GM18511 (cell line): Measurements from ENCODE around the gene SLC66A2.
"Not testable (repeated sequence)": the region's sequence is repeated elsewhere in the genome, so short reads cannot be mapped to it uniquely, and the experiment has no call there.

Source experiments
- ATAC-seq: cut with Tn5 transposase; IDR thresholded peaks from one replicate; pipeline ENCODE4 v1.9.1; 2021; ENCODE audit warnings: mild to moderate bottlenecking, moderate library complexity; ENCODE audit not compliant: unreplicated experiment

SLC66A2 gene

DNA sequence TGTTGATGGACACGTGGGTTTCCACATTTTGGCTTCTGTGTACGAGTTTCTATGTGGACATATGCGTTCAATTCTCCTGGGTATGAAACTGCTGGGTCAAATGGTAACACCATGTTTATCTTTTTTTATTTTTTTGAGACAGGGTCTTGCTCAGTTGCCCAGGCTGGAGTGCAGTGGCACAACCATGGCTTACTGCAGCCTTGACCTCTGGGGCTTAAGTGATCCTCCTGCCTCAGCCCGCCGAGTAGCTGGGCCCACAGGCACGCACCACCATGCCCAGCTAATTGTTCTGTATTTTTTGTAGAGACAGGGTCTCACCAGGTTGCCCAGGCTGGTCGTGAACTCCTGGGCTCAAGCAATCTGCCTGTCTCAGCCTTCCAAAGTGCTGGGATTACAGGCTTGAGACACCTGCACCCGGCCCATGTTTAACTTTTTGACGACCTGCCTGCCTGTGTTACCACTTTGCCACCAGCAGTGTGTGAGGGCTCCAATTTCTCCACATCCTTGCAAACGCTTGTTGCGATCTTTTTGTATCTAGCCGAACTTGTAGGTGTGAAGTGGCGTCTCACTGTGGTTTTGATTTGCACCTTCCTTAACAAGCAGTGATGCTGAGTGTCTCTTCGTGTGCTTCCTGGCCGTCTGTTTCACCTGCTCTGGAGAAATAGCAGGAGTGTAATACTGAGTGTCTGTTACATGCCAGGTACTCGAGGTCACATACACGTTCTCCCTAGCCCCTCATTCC is 19.9 kb upstream of the SLC66A2 start:
- no peak for ATAC-seq

DNA sequence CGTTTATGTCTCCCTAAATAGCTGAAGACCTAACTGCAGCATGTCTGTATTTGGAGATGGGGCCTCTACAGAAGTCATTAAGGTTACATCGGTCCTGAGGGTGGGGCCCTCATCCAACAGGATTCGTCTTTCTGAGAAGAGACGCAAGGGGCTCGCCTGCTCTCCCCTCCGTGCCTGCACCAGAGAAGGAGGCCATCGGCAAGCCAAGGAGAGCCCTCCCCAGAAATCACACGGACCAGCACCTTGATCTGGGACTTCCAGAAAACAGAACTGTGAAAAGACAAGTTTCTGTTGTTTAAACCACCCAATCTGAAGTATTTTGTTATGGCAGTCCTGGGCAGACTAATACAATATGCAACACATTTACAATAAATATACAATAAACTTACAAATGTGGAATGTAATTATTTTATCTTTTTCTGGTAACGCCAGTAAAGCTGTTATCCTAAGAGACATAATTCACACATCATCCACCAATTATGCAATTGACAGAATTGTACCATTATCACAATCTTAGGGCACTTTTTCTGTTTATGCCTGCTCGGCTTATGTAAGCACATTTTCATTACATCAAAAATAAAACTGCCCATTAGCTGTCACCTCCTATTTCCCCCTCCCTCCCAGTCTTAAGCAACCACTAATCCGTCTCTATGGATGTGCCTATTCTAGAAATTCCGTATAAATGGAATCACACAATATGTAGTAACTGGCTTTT is 19.1 kb upstream of the SLC66A2 start:
- no peak for ATAC-seq

DNA sequence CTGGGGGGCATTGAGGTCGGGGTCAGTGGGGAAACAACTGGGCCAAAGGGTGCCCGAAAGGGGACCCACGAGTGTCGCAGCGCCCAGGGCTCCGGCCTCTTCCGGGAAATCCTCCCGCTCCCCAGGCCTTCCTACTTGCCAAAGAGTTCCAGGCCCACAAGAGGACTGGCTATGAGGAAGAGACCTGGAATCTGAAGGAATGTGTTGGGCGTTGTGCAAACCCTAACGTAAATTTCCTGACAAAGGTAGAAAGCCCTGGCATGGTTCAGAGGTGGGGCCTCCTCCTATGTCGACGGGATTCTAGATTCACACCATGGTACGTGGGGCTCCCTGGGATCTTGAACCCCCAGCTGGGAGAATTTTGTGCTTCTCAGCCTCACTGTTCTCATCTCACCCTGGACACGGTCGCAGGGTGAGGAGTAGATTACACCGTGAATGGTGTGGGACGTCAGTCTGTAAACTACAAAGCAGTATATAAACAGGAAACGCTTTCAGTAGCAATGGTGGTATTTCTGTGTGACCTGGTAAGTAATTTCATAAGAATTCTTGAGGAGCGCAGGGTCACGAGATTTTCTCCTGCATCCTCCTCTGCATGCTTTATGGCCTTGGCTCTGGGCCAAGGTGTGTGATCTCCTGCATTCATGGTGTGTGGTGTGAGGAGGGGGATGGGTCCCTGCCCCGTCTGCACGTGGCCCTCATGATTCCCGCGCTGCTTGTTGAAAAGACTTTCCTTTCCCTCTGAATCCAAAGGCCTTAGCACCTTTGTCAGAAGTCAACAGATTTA is 13.9 kb upstream of the SLC66A2 start:
- ATAC-seq: no peak

DNA sequence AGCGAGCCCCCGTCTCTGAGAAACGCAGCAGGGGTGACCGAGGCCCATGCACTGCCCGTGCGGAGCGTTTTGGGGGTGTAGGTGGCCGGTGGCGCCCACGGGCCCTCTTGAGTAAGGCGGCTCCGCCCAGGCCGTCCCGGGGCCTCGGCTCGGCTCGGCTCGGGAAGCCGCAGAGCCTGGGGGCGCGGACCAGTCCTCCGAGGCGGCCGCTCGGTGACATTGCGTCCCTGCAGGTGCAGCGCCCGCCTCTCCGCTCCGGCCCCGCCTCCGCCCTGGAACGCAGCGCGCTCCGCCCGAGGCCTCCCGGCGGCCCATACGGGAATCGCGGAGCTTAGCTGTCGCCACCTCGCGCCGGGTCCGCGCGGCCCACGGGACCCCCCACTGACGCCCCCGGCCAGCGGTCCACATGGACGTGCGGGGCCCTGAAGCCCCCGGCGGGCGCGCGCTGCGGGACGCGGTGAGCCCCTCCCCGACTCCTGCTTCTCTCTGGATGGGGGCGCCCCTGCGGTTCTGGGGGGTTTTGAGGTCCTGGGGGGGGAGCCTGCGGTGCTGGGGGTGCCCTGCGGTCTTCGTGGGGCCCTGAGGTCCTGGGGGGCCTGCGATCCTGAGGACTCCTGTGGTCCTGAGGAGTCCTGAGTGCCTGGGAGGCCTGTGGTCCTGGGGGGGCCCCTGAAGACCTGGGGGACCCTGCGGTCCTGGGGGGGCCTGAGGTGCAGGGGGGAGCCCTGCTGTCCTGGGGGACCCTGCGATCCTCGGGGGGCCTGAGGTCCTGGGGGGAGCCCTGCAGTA is 13.1 kb upstream of the SLC66A2 start, which contains the start of gene HSBP1L1:
Gene HSBP1L1 (plus strand): TSS at position 314 of the 789 bp plus-strand sequence. CDS start 93 bp downstream, at position 407.
- peak; percentile 65 for ATAC-seq

DNA sequence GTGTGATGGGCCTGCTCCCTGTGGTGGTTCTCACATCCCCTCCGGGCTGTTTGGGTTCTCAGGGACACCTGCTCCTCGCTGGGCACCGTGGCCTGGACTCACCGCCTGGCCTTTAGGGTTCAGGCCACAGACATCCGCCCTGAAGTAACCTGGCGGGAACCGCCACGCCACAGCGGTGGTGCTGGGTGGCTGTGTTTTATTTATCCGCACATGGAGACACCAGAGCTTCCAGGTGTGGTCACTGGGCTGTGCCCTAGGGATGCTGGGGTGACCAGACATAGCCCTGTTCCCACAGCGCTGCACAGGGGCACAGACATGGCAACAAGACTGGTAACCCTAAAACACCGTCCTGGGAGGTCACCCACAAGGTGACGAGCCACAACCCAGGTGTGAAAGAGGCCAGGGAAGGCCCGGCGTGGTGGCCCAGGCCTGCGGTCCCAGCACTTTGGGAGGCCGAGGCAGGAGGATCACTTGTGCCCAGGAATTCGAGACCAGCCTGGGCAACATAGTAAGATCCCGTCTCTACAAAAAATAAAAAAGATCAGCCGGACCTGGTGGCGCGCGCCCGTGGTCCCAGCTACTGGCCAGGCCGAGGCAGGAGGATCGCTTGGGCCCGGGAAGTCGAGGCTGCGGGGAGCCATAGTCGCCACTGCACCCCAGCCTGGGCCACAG is 12.3 kb upstream of the SLC66A2 start:
- ATAC-seq: no peak

DNA sequence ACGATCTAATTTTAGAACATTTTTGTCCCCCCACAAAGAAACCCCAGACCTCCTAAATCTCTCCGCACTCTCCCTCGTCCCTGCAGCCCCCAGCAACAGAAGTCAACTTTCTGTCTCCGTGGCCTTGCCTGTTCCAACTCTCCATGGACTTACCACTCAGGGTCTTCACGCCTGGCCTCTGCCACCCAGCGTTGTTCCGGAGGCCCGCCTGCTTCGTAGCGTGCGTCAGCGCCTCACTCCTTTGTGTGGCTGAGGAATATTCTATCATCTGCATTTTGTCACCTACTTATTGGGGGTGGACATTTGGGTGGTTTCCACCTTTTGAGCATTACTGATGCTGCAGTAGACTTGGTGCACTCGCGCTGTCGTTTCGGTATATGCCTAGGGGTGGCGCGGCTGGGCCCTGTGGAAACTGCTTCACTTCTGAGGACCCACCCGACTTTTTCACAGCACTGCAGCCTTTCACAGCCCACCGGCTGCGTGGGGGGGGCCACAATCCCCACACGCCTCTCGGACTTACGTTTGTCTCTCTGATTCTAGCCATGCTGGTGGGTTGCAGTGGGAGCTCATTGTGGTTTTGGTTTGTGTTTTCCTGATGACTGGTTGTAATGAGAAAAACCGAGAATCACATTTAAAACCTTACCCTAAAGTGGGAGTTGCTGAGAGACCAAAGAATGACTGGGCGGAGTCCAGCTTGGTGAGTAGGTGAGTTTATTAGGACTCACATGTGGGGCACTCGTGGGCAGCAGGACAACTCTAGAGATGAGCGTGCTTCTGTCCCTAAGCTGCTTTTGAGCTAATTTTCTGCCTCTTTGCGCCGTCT is 11.6 kb upstream of the SLC66A2 start:
- ATAC-seq: peak; percentile 69

DNA sequence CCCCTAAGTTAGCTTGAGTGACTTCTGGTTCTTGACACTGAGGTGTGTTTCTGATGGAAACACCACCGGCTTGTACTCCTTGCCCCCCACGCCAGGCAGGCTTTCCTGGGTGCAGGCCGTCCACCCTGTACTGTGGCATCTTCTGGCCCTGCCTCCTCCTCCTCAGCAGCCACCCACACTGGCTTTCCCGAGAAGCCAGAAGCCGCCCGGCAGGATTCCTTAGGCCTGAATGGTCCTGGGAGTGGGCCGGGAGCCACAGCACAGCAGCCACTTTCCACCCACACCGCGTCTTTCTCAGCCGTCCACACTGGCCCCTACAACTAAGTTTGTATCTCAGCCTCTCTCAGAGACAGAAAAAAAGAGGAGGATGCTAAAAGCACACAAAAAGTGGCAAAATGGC is 10.9 kb upstream of the SLC66A2 start:
- no peak for ATAC-seq

DNA sequence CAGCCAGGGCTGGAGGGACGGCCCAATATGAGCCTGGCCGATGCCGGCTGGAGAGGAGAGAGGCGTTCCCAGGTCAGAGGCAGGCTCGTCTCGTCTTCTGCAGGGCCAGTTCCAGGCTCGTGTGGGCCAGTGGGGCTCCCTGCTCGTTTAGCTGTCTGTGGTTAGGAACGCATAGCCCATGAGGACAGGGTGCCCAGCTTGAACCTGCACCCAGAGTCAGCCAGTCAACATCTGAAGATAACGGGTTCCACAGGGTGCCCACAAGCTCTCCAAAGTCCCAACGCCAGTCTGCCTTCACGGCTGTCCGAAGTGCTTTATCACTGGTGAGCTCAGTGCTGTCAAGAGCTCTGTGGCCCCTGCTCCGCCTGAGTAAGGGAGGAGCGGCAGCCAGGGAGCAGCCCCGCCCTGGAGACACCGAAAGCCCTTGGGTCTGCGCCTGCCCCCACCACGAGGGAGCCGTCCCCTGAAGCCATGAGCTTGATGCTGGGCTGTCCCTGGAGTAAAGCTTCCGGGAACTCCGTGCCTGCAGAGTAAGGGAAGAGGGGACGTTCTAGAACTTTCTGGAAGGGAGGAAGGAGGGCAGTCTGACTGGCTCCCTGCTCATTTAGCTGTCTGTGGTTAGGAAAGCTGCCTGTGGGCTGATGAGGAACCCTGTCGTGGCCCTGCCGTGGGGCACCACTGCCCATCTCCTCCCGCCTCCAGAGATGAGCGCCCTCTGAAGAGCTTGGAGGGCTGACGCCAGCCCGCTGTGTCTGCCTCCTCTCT is 10.3 kb upstream of the SLC66A2 start:
- no peak for ATAC-seq

DNA sequence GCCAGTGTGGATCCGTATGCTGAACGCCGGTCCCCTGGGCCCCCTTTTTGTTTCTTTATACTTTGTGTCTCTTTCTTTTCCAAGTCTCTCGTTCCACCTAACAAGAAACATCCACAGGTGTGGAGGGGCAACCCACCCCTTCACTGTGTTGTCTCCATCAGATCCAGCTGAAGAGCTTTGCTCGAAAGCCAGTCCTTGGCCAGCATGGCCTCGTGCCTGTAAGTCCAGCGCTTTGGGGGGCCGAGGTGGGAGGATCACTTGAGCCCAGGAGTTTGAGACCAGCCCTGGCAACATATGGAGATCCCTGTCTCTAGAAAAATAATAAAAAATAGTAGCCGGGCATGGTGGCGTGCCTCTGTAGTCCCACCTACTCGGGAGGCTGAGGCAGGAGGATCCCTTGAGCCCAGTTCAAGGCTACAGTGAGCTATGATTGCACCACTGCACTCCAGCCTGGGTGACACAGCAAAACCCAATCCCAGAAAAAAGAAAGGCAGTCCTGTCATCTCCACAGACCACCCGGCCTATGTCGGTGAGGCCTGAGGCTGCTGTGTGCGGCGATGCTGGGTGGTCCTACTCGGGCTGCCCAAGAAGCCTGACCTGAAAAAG is 9.6 kb upstream of the SLC66A2 start:
- no peak for ATAC-seq

DNA sequence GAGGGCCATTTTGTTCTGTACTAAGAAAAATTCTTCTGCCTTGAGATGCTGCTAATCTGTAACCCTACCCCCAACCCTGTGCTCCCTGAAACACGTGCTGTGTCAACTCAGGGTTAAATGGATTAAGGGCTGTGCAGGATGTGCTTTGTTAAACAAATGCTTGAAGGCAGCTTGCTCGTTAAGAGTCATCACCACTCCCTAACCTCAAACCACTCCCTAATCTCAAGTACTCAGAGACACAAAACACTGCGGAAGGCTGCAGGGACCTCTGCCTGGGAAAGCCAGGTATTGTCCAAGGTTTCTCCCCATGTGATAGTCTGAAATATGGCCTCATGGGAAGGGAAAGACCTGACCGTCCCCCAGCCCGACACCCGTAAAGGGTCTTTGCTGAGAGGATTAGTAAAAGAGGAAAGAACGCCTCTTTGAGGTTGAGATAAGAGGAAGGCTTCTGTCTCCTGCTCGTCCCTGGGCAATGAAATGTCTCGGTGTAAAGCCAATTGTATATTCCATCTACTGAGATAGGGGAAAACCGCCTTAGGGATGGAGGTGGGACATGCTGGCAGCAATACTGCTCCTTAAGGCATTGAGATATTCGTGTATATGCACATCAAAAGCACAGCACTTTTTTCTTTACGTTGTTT is 8.8 kb upstream of the SLC66A2 start:
- ATAC-seq: not testable (repeated sequence)

DNA sequence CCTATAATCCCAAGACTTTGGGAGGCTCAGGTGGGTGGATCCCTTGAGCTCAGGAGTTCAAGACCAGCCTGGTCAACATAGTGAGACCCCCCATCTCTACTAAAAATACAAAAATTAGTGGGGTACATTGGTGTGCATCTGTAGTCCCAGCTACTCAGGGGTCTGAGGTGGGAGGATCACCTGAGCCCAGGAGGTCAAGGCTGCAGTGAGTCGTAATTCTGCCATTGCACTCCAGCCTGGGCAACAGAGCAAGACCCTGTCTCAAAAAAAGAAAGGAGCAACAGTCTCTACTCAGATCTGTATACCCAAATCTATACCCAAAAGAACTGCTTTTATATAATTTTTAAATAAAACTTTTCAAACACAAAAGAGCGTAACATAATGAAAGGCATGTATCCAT is 7.5 kb upstream of the SLC66A2 start:
- ATAC-seq: no peak

DNA sequence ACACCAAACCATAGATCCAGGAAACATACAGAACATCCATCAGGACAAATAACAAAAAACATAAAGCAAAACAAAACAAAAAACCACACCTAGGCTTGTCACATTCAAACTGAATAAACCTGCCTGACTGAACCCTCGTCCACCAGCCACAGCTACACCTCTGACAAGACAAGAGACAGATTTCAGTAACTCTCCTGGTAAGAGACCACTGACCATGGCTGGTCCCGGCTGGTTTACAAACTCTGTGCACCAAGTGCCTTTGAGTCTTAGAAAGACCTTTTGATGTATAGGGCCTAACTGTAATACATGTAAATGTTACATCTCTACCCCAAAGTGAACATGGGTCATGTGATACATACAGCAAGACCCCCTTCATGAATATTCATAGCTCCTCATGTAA is 4.8 kb upstream of the SLC66A2 start:
- ATAC-seq: no peak

DNA sequence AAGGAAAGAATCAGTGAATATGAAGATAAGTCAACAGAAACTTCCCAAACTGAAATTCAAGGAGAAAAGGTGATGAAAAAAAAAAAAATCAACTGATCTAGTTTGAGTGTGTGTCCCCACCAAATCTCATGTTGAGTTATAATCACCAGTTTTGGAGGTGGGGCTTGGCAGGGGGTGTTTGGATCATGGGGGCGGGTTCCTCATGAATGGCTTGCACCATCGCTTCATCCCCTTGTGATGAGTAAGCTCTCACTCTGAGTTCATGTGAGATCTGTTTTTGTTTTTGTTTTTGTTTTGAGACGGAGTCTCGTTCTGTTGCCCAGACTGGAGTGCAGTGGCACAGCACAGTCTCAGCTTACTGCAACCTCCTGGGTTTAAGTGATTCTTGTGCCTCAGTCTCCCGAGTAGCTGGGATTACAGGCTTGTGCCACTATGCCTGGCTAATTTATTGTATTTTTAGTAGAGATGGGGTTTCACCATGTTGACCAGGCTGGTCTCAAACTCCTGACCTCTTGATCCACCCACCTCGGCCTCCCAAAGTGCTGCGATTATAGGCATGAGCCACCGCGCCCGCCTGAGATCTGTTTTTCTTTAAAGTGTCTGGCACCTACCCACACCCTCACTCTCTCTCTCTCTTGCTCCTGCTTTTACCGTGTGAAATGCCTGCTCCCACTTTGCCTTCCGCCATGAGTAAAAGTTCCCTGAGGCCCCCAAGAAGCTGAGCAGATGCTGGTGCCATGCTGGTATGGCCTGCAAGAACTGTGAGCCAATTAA is 4.0 kb upstream of the SLC66A2 start:
- ATAC-seq: no peak

DNA sequence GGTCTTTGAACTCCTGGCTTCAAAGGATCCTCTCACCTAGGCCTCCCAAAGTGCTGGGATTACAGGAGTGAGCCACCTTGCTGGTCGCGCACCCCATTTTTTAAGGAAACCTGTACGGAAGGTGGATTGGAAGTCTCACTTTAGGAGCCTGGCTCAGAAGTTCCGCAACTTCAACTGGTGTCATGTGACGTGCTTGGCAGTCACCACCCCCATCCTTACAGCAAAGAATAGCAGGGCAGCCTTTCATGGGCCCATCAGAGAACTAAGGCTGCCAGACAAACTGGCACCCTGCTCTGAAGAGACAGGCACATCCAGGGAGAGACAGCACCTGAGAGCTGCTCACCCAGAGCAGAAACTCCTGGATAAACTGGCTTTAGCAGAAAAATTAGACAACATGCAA is 3.3 kb upstream of the SLC66A2 start:
- ATAC-seq: no peak

DNA sequence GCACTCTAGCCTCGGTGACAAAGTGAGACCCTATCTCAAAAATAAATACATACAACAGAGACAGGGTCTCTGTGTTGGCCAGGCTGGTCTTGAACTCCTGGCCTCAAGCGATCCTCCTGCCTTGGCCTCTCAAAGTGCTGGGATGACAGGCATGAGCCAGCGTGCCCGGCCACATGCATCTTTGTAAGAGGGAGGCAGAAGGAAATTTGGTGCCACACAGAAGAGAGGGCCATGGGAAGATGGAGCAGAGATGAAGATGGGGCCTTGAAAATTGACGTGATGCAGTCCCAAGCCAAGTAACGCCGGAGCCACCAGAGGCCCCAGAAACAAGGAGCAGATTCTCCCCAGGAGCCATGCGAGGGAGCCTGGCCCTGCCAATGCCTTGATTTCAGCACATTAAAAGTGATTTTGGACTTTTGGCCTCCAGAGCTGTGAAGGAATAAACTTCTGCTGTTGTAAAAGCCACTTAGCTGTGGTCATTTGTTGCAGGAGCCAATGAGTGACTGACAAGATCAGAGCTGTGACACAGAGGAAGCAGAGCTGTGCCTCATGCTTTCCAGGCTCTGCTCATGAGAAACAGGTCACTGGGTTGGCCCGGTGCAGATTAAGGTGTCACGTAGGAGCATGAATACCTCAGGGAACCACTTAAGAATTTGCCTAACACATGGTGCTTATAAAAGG is 2.7 kb upstream of the SLC66A2 start:
- ATAC-seq: no peak

DNA sequence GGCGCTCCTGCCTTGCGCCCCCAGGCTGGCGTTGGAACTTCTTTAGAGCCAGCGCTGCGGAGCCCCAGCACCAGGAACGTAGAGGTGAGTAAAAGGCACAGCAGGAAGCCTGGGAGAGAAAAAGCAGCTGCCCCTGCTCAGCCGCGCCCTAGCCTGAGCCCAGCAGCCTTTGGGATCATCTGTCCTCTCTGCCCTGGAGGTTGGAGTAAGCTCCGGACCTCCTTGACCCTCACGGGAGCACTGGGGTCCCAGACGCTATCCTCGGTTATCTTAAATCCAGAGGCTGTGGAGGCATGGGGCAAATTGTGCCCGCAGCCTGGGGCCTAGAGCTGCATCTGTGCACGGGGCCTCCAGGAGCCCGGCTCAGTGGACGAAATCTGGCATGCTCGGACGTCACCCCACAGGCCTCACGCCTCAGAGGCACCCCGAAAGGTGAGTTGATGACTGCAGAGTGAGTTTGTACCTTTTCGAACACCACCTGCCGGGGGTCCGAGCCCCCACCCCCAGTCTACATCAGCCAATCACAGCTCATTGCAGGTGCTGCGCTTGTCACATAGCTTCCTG is 1.6 kb upstream of the SLC66A2 start:
- no peak for ATAC-seq
